RWPE1 (cell line): ENCODE results near the gene TMEM175.

Source experiments
- CTCF ChIA-PET: fragments of 350-600 bp; sonication (Branson Sonifier 250); formaldehyde crosslinking; extraction: SDS; loops from one replicate; lab custom pipeline; 2021; lab: Yijun Ruan, JAX
- POLR2A ChIA-PET: fragments of 400-600 bp; formaldehyde crosslinking; extraction: SDS; loops from one replicate; lab custom pipeline; 2020; ENCODE audit warnings: antibody characterized with exemption; ENCODE audit not compliant: low non-redundant PET; lab: Yijun Ruan, JAX
- DNase-seq: peaks from one replicate; pipeline ENCODE4 v3.0.0; 2012; ENCODE audit warnings: low spot score
- H3K27ac ChIP-seq: fragments of 450-650 bp; 2 replicates; pipeline ENCODE4 v1.5.1; 2017
- CTCF ChIP-seq: fragments of 450-650 bp; conservative IDR thresholded peaks from 2 replicates; pipeline ENCODE4 v1.5.1; 2017; ENCODE audit warnings: low read depth, mild to moderate bottlenecking

Gene TMEM175

GRCh38 chr4:949656-950055 lies 17.4 kb downstream of the TMEM175 start:
- no peak for TF ChIP-seq CTCF
- H3K27ac ChIP-seq: no peak overlapping the region
- DNase-seq: no peak
- CTCF ChIA-PET: no interaction called here
- POLR2A ChIA-PET: no interaction called here

GRCh38 chr4:950136-951020 lies 18.1 kb downstream of the TMEM175 start:
- DNase-seq: no peak
- ChIA-PET CTCF (interaction anchor here (0.6 kb wide), 1 partner anchor 69 kb away, joined by 4 read pairs; no protein-coding TSS in a partner anchor), POLR2A (no interaction called here)
- no peak for TF ChIP-seq CTCF
- no peak overlapping the region for H3K27ac ChIP-seq

GRCh38 chr4:951186-951585 lies 18.9 kb downstream of the TMEM175 start:
- no peak overlapping the region for H3K27ac ChIP-seq
- TF ChIP-seq CTCF: no peak
- DNase-seq: no peak
- CTCF ChIA-PET: interaction anchor here (0.6 kb wide), 2 partner anchors 45 to 70 kb away, joined by 3 to 4 read pairs; no protein-coding TSS in a partner anchor
- POLR2A ChIA-PET: no interaction called here

- no peak for DNase-seq
- POLR2A ChIA-PET: no interaction called here
- CTCF ChIA-PET: interaction anchor here (0.6 kb wide), 1 partner anchor 46 kb away, joined by 3 read pairs; no protein-coding TSS in a partner anchor
- no peak overlapping the region for H3K27ac ChIP-seq
- no peak for TF ChIP-seq CTCF
Measured at GRCh38 chr4:951594-952468, 19.6 kb downstream of the TMEM175 start.

- TF ChIP-seq CTCF: no peak
- CTCF ChIA-PET: no interaction called here
- POLR2A ChIA-PET: no interaction called here
- no peak for DNase-seq
- H3K27ac ChIP-seq: no peak overlapping the region
Measured at GRCh38 chr4:952881-953573, 20.8 kb downstream of the TMEM175 start.

GRCh38 chr4:953574-953915 lies 21.3 kb downstream of the TMEM175 start:
- H3K27ac ChIP-seq: no peak overlapping the region
- CTCF ChIA-PET: no interaction called here
- no peak for TF ChIP-seq CTCF
- POLR2A ChIA-PET: no interaction called here
- DNase-seq: no peak
